Measurements from ENCODE around the gene SH3BP1.
"Not testable (repeated sequence)": the region's sequence is repeated elsewhere in the genome, so short reads cannot be mapped to it uniquely, and the experiment has no call there.

- TF ChIP-seq CTCF, EZH2, EZH2phosphoT487 (IDR thresholded peaks at IDR 0.05): not testable (repeated sequence)
These were observed 17.1 kb downstream of the SH3BP1 start for GRCh38 chr22:37656583-37656982.
